Measurements from ENCODE around the gene EMID1. TPM values are rescaled to one million over a fixed set of nuclear protein-coding genes. Genes with fewer than 3 reads are reported as not detected.

The EMID1 gene
- total RNA-seq, 4 donors from 2014 or later = 0.18 to 1.5 (median 0.50) TPM; not detected in 1

DNA sequence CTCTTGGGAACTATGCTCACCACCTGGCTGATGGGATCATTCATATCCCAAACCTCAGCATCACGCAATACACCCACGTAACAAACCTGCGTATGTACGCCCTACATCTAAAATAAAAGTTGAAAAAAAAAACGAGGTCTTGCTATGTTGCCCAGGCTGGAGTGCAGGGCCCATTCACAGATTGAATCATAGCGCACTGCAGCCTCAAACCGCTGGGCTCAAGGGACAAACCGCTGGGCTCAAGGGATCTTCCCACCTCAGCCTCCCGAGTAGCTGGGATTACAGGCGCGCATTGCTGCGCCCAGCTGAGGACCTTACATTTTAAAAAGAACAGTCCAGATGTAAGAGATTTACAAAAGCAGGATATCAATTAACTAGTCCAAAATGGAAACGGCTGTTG, 41.9 kb upstream of the EMID1 start:
- no peaks in the 10 kb centered on the region for H3K4me1 ChIP-seq
- no peak for DNase-seq
- intact Hi-C loops (cut with DNase I) = no loop called here

DNA sequence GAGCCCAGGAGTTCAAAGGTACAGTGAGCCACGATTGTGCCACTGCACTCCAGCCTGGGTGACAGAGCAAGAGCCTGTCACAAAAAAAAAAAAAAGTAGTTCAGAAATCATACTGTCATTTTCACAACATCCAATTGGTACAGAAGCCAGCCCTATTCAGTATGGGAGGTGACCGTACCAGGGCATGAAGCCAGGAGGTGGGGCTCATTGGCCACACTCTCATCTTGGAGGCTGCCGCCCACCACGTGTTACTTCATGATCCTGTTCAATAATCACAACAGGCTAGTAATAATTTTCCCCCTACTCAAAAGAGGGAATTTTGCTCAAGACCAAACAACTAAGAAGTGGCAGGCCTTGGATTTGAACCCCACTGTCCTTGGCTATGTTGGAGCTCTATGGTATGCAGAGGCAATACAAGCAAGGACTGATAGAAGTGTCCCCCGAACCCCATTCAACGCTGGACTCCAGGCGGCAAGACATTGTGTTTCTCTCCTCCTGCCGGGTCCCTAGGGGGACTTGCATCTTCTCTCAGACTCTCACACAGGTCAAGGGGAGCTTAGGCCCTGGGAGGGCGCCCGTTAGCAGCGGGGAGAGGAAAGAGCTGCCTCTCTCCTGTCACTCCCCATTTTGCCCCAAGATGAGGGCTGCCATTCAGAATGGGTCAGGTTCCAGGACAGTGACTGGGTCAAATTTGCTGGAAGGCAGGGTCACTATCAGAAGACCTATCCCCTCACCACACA, 40.2 kb upstream of the EMID1 start:
- no peaks in the 10 kb centered on the region for H3K9me3 ChIP-seq
- no peaks in the 10 kb centered on the region for H3K36me3 ChIP-seq
- intact Hi-C loops (cut with DNase I) = no loop called here
- no peak for DNase-seq
- no peak overlapping the region for H3K27ac ChIP-seq
- H3K4me3 ChIP-seq = no peak overlapping the region
- no peaks in the 10 kb centered on the region for H3K4me1 ChIP-seq
- WGBS, 2 donors = 48 to 74% methylated on average over 5 to 9 of the region's 11 CpGs
- TF ChIP-seq, protein P1, sequence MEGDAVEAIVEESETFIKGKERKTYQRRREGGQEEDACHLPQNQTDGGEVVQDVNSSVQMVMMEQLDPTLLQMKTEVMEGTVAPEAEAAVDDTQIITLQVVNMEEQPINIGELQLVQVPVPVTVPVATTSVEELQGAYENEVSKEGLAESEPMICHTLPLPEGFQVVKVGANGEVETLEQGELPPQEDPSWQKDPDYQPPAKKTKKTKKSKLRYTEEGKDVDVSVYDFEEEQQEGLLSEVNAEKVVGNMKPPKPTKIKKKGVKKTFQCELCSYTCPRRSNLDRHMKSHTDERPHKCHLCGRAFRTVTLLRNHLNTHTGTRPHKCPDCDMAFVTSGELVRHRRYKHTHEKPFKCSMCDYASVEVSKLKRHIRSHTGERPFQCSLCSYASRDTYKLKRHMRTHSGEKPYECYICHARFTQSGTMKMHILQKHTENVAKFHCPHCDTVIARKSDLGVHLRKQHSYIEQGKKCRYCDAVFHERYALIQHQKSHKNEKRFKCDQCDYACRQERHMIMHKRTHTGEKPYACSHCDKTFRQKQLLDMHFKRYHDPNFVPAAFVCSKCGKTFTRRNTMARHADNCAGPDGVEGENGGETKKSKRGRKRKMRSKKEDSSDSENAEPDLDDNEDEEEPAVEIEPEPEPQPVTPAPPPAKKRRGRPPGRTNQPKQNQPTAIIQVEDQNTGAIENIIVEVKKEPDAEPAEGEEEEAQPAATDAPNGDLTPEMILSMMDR (IDR thresholded peaks at IDR 0.05) = no peak
- no peak for TF ChIP-seq POLR2A (IDR thresholded peaks at IDR 0.05)
- no peaks in the 10 kb centered on the region for H3K27me3 ChIP-seq

More for the DNA sequence above, 41.9 kb upstream of the EMID1 start:
- H3K27me3 ChIP-seq = no peaks in the 10 kb centered on the region
- H3K27ac ChIP-seq = no peak overlapping the region
- H3K4me3 ChIP-seq = no peak overlapping the region
- WGBS, 2 donors = 86 to 89% methylated on average over 13 of the region's 13 CpGs
- no peaks in the 10 kb centered on the region for H3K36me3 ChIP-seq
- TF ChIP-seq POLR2A (IDR thresholded peaks at IDR 0.05) = no peak
- TF ChIP-seq, protein P1 (IDR thresholded peaks at IDR 0.05) = no peak
- no peaks in the 10 kb centered on the region for H3K9me3 ChIP-seq

DNA sequence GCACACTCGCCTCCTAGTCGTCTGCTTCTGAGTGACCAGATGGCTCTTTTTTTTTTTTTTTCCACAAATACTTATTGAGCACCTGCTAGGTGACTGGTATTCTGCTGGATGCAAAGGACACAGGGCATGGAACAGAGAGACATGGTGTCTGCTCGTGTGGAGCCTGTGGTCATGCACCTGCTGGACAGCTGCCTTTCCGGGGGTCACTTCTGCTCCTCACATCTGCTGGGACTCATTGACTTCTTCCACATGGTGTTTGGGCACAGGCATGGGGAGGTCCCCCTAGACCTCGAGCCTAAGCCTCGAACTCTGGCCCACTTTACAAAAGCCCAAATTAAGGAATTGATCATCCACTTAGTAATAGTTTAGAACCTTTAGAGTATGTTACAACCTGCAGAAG, 39.5 kb upstream of the EMID1 start:
- H3K36me3 ChIP-seq = no peaks in the 10 kb centered on the region
- no peak for DNase-seq
- H3K27ac ChIP-seq = no peak overlapping the region
- intact Hi-C loops (cut with DNase I) = no loop called here
- H3K4me1 ChIP-seq = no peaks in the 10 kb centered on the region
- 71 to 76% methylated on average over 3 to 6 of the region's 6 CpGs for WGBS, 2 donors
- no peaks in the 10 kb centered on the region for H3K27me3 ChIP-seq
- H3K4me3 ChIP-seq = no peak overlapping the region
- no peaks in the 10 kb centered on the region for H3K9me3 ChIP-seq
- TF ChIP-seq, protein P1 (IDR thresholded peaks at IDR 0.05) = no peak
- TF ChIP-seq POLR2A (IDR thresholded peaks at IDR 0.05) = no peak

DNA sequence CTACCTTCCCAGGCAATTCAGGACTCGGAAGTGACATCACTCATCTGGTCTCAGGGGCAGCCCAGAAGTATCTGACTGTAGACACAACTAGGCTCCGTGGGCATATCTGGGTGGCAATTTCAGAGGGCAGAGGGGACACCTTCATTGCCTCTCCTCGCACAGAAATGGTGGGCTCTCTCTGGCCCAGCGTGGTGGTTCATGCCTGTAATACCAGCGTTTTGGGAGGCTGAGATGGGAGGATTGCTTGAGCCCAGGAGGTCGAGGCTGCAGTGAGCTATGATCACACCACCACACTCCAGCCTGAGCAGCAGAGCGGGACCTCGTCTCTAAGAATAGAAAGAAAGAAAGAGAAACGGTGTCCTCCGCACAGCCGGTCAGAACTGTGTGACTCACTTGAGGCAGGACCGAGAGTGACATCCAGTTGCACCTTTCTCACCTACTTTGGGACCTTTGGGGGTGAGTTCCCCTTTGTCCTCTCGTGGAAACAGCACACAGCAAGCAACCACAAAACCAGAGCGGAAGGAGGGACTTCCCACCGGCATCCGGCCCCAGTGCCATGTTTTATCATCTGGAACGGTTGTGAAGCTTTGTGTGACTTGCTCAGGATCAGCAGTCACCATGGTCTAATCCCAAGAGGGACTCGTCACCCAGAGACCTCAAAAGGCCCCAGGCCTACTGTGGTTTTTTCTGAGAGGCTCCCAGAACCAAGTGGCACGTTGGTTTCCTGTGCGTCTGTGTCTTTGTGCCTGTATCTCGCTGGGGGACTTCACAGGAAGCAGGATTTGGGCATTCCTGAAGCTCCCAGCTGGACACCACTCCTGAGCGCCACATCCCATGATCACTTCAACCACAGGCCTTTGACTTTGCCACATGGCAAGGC, 38.4 kb upstream of the EMID1 start:
- Histone ChIP-seq H3K27ac (no peak overlapping the region), H3K9me3 (no peaks in the 10 kb centered on the region), H3K4me1 (no peaks in the 10 kb centered on the region), H3K27me3 (no peaks in the 10 kb centered on the region), H3K4me3 (no peak overlapping the region), H3K36me3 (no peaks in the 10 kb centered on the region)
- no peak for DNase-seq
- intact Hi-C loops (cut with DNase I) = no loop called here
- 68 to 73% methylated on average over 11 to 19 of the region's 22 CpGs for WGBS, 2 donors
- no peak for TF ChIP-seq POLR2A (IDR thresholded peaks at IDR 0.05)
- TF ChIP-seq, protein P1 (IDR thresholded peaks at IDR 0.05) = no peak

DNA sequence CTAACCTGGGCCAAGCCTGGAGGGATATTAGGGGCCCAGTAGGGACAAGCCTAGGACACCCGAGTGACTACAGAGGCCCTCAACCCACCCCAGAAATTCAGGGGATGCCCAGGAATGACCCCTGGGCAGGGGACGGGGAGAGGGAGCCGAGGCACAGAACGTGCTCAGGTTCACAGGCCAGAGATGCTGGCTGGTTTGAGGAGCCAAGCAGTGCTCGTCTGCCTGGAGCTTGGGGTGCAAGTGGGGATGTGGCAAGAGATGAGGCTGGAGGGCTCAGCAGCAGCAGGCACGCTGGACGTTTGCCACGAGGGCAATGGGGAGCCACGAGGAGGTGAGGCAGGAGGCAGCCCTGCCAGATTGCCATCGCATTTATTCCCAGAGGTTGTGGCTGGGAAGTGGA, 34.0 kb upstream of the EMID1 start:
- WGBS, 2 donors = 65 to 86% methylated on average over 8 of the region's 10 CpGs
- no peak for TF ChIP-seq POLR2A (IDR thresholded peaks at IDR 0.05)
- TF ChIP-seq, protein P1 (IDR thresholded peaks at IDR 0.05) = no peak
- intact Hi-C loops (cut with DNase I) = no loop called here
- H3K4me1 ChIP-seq = no peaks in the 10 kb centered on the region
- no peaks in the 10 kb centered on the region for H3K36me3 ChIP-seq
- H3K27me3 ChIP-seq = no peaks in the 10 kb centered on the region
- H3K9me3 ChIP-seq = peaks cover 0 to 23% (median 11%) of the 10 kb centered on the region in 3 donors
- H3K27ac ChIP-seq = no peak overlapping the region
- H3K4me3 ChIP-seq = no peak overlapping the region
- no peak for DNase-seq
